Tibial nerve (tissue), 3 donors: ENCODE measurements around the gene NEURL2.

Experiments
- CTCF ChIP-seq, 5 experiments: fragments of 200-600 bp in 3 of 5; fragments of 450-650 bp in 2 of 5; sonication (generic) in 3 of 5; IDR thresholded peaks; one replicate each; pipeline ENCODE4 v1.5.1; 2016 to 2019; ENCODE audit warnings: antibody characterized with exemption in 5 of 5, mild to moderate bottlenecking in 3 of 5, moderate library complexity in 2 of 5
- POLR2A ChIP-seq, 2 donors: fragments of 450-650 bp; IDR thresholded peaks; one replicate each; pipeline ENCODE4 v1.6.1; 2017; ENCODE audit warnings: antibody characterized with exemption in 2 of 2, mild to moderate bottlenecking in 2 of 2, moderate library complexity in 2 of 2

GRCh38 chr20:45909817-45910669, 19.0 kb upstream of the NEURL2 start:
- TF ChIP-seq POLR2A (IDR thresholded peaks at IDR 0.05) (no peak), CTCF (IDR thresholded peaks at IDR 0.05) (no peak)
